ENCODE data around the gene GCC1. TPM values are rescaled to one million over a fixed set of nuclear protein-coding genes. Genes with fewer than 3 reads are reported as not detected.

Gene GCC1
- total and polyA plus RNA-seq, 2 donors (not counting 1 experiment from before 2014, with no cell fraction given), result 10.3 to 25.5 TPM

DNA sequence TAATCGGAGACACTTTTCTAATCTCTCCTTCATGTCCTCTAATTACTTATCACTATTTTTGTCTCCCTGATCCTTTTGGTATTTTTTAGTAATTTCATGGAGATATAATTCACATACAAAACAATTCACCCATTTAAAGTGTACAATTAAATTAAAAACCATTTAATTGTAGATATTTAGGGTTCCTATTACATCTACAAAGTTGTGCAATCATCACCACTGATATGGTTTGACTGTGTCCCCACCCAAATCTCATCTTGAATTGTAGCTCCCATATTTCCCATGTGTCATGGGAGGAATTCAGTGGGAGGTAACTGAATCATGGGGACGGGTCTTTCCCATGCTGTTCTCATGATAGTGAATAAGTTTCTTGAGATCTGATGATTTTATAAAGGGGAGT, 29.0 kb downstream of the GCC1 start:
- TF ChIP-seq, protein P1, sequence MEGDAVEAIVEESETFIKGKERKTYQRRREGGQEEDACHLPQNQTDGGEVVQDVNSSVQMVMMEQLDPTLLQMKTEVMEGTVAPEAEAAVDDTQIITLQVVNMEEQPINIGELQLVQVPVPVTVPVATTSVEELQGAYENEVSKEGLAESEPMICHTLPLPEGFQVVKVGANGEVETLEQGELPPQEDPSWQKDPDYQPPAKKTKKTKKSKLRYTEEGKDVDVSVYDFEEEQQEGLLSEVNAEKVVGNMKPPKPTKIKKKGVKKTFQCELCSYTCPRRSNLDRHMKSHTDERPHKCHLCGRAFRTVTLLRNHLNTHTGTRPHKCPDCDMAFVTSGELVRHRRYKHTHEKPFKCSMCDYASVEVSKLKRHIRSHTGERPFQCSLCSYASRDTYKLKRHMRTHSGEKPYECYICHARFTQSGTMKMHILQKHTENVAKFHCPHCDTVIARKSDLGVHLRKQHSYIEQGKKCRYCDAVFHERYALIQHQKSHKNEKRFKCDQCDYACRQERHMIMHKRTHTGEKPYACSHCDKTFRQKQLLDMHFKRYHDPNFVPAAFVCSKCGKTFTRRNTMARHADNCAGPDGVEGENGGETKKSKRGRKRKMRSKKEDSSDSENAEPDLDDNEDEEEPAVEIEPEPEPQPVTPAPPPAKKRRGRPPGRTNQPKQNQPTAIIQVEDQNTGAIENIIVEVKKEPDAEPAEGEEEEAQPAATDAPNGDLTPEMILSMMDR (IDR thresholded peaks at IDR 0.05), result no peak
- no peak for TF ChIP-seq EZH2 (IDR thresholded peaks at IDR 0.05; ENCODE audit: borderline replicate concordance, insufficient read depth, low read depth, low read length, poor library complexity, severe bottlenecking)

DNA sequence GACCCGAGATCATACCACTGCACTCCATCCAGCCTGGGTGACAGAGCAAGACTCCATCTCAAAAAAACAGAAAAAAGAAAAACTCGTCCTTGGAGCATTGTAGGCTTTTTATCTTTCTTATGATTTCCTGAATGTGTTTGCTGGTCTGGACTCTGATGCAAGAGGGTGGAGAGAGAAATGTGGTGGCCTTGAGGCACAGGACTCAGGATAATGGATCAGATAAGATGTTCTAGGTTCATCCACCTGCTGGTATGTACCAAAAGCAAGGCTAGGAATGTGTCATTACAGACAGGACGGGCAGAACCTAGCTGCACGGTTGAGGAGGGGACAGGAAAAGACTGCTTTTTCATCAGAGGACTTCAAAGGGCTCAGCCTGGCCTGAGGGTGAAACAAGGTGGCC, 33.5 kb downstream of the GCC1 start:
- 86% methylated on average over 2 of the region's 4 CpGs for WGBS (ENCODE audit: insufficient coverage)
- Mint-ChIP-seq H3K27ac (no peak overlapping the region), H3K27me3 (peaks cover 27% of the 10 kb centered on the region), H3K4me1 (no peaks in the 10 kb centered on the region), H3K9me3 (ENCODE audit: insufficient read depth) (no peaks in the 10 kb centered on the region), H3K4me3 (no peak overlapping the region)
- ChIA-PET POLR2A (no interaction called here), CTCF (no interaction called here)
- no peak for TF ChIP-seq EZH2 (IDR thresholded peaks at IDR 0.05; ENCODE audit: borderline replicate concordance, insufficient read depth, low read depth, low read length, poor library complexity, severe bottlenecking)
- TF ChIP-seq, protein P1 (IDR thresholded peaks at IDR 0.05), result no peak
- DNase-seq (no peak), ATAC-seq (ENCODE audit: low read depth) (no peak)
- Histone ChIP-seq H3K4me3 (ENCODE audit: control extremely low read depth in 1 of 5, extremely low read depth in 1 of 5, insufficient read depth in 1 of 5, low read depth in 2 of 5, low read length in 4 of 5) (no peak overlapping the region), H3K4me1 (ENCODE audit: control insufficient read depth in 2 of 2, insufficient read depth in 2 of 2, low read length in 2 of 2) (no peaks in the 10 kb centered on the region), H3K27me3 (replicated peaks in 1 of 4; ENCODE audit: control extremely low read depth in 1 of 4, control insufficient read depth in 3 of 4, insufficient read depth in 4 of 4, low read length in 3 of 4) (peaks cover 0 to 2% (median 0%) of the 10 kb centered on the region in 4 experiments), H3K36me3 (replicated peaks in 1 of 2; ENCODE audit: control extremely low read depth in 1 of 2, control insufficient read depth in 1 of 2, extremely low read depth in 1 of 2, insufficient read depth in 2 of 2, low read length in 1 of 2) (no peaks in the 10 kb centered on the region), H3K4me2 (replicated peaks; ENCODE audit: low read depth, low read length, poor library complexity, severe bottlenecking) (no peak overlapping the region), H2AFZ (ENCODE audit: insufficient read depth, low read depth, low read length, poor library complexity, severe bottlenecking) (no peak overlapping the region), H3K9ac (ENCODE audit: low read length) (no peak overlapping the region), H3K9me3 (ENCODE audit: control extremely low read depth in 1 of 3, control insufficient read depth in 2 of 3, insufficient read depth in 1 of 3, low read length in 2 of 3) (no peaks in the 10 kb centered on the region), H4K20me1 (ENCODE audit: control insufficient read depth, insufficient read depth, low read length, poor library complexity, severe bottlenecking) (no peaks in the 10 kb centered on the region), H3K79me2 (ENCODE audit: control insufficient read depth, insufficient read depth, low read length) (no peaks in the 10 kb centered on the region), H3K27ac (ENCODE audit: low read length in 2 of 2) (no peak overlapping the region)
- intact Hi-C loops (cut with micrococcal nuclease), result no loop called here

More for the DNA sequence above, 29.0 kb downstream of the GCC1 start:
- Mint-ChIP-seq H3K27ac (no peak overlapping the region), H3K9me3 (ENCODE audit: insufficient read depth) (no peaks in the 10 kb centered on the region), H3K4me3 (no peak overlapping the region), H3K4me1 (no peaks in the 10 kb centered on the region), H3K27me3 (peaks cover 11% of the 10 kb centered on the region)
- H3K27me3 ChIP-seq (replicated peaks in 1 of 4; ENCODE audit: control extremely low read depth in 1 of 4, control insufficient read depth in 3 of 4, insufficient read depth in 4 of 4, low read length in 3 of 4), result no peaks in the 10 kb centered on the region
- H3K79me2 ChIP-seq (ENCODE audit: control insufficient read depth, insufficient read depth, low read length), result no peaks in the 10 kb centered on the region
- DNase-seq (no peak), ATAC-seq (ENCODE audit: low read depth) (no peak)
- no peaks in the 10 kb centered on the region for H4K20me1 ChIP-seq (ENCODE audit: control insufficient read depth, insufficient read depth, low read length, poor library complexity, severe bottlenecking)
- H3K4me2 ChIP-seq (replicated peaks; ENCODE audit: low read depth, low read length, poor library complexity, severe bottlenecking), result no peak overlapping the region
- no peak overlapping the region for H3K9ac ChIP-seq (ENCODE audit: low read length)
- no peak overlapping the region for H3K27ac ChIP-seq (ENCODE audit: low read length in 2 of 2)
- intact Hi-C loops (cut with micrococcal nuclease), result loop anchor here (5.0 kb wide), 2 partner anchors 651 to 831 kb away; no protein-coding TSS in a partner anchor
- no peak overlapping the region for H3K4me3 ChIP-seq (ENCODE audit: control extremely low read depth in 1 of 5, extremely low read depth in 1 of 5, insufficient read depth in 1 of 5, low read depth in 2 of 5, low read length in 4 of 5)
- no CpG with 5 or more reads among the region's 2 CpGs for WGBS (ENCODE audit: insufficient coverage)
- POLR2A ChIA-PET, result no interaction called here
- CTCF ChIA-PET, result no interaction called here
- H3K4me1 ChIP-seq (ENCODE audit: control insufficient read depth in 2 of 2, insufficient read depth in 2 of 2, low read length in 2 of 2), result no peaks in the 10 kb centered on the region
- H2AFZ ChIP-seq (ENCODE audit: insufficient read depth, low read depth, low read length, poor library complexity, severe bottlenecking), result no peak overlapping the region
- no peaks in the 10 kb centered on the region for H3K9me3 ChIP-seq (ENCODE audit: control extremely low read depth in 1 of 3, control insufficient read depth in 2 of 3, insufficient read depth in 1 of 3, low read length in 2 of 3)
- H3K36me3 ChIP-seq (replicated peaks in 1 of 2; ENCODE audit: control extremely low read depth in 1 of 2, control insufficient read depth in 1 of 2, extremely low read depth in 1 of 2, insufficient read depth in 2 of 2, low read length in 1 of 2), result no peaks in the 10 kb centered on the region
